Keratinocyte (primary cell): ENCODE results near the gene SCNN1B.

Experiments used
- EZH2 ChIP-seq: IDR thresholded peaks from one replicate; pipeline ENCODE4 v1.6.1; 2012; ENCODE audit warnings: inconsistent platforms, mild to moderate bottlenecking, low read length, moderate library complexity
- TF ChIP-seq, protein P1 (sequence below), 3 experiments: IDR thresholded peaks in 1 of 3; conservative IDR thresholded peaks in 1 of 3; optimal IDR thresholded peaks in 1 of 3; 2 replicates in 2 of 3; 3 replicates in 1 of 3; pipeline versions ENCODE3 to v1.5.1; 2011; ENCODE audit warnings: low read length in 3 of 3, mild to moderate bottlenecking in 3 of 3, moderate library complexity in 2 of 3, control low read depth in 1 of 3, inconsistent platforms in 1 of 3; ENCODE audit not compliant: insufficient read depth in 2 of 3; ENCODE audit errors: extremely low read depth in 1 of 3

DNA sequence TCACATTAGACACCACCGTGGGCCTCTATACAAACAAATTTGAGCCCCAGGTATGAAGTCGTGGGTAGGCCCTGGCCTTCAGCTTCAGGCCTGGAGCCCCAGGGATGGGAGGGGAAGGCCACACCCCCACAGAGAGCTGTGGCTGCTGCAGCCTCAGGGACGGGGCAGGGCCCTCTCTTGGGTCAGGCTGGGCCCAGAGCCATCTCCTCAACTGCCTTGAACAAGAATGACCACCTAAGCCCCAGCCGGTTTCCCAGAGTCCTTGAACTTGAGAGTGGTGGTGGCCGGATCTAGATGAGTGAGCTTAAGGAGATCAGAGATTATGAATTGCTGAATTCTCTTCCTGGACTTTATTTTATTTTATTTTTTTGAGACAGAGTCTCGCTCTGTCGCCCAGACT, 18.6 kb downstream of the SCNN1B start:
- TF ChIP-seq, protein P1, sequence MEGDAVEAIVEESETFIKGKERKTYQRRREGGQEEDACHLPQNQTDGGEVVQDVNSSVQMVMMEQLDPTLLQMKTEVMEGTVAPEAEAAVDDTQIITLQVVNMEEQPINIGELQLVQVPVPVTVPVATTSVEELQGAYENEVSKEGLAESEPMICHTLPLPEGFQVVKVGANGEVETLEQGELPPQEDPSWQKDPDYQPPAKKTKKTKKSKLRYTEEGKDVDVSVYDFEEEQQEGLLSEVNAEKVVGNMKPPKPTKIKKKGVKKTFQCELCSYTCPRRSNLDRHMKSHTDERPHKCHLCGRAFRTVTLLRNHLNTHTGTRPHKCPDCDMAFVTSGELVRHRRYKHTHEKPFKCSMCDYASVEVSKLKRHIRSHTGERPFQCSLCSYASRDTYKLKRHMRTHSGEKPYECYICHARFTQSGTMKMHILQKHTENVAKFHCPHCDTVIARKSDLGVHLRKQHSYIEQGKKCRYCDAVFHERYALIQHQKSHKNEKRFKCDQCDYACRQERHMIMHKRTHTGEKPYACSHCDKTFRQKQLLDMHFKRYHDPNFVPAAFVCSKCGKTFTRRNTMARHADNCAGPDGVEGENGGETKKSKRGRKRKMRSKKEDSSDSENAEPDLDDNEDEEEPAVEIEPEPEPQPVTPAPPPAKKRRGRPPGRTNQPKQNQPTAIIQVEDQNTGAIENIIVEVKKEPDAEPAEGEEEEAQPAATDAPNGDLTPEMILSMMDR (optimal IDR thresholded peaks at IDR 0.05 in 1 of 3, IDR thresholded peaks at IDR 0.05 in 1 of 3, conservative IDR thresholded peaks at IDR 0.05 in 1 of 3; ENCODE audit: extremely low read depth in 1 of 3, insufficient read depth in 2 of 3, low read length in 3 of 3) = no peak
- no peak for TF ChIP-seq EZH2
